NCI-H1105 treated with DMSO at 0.1 percent for 48 hours (cell line): ENCODE data around the gene SUPT3H.

Experiments used
- DNase-seq: peaks from one replicate; lab custom pipeline; 2025; lab: John Stamatoyannopoulos, UW

SUPT3H gene

DNA sequence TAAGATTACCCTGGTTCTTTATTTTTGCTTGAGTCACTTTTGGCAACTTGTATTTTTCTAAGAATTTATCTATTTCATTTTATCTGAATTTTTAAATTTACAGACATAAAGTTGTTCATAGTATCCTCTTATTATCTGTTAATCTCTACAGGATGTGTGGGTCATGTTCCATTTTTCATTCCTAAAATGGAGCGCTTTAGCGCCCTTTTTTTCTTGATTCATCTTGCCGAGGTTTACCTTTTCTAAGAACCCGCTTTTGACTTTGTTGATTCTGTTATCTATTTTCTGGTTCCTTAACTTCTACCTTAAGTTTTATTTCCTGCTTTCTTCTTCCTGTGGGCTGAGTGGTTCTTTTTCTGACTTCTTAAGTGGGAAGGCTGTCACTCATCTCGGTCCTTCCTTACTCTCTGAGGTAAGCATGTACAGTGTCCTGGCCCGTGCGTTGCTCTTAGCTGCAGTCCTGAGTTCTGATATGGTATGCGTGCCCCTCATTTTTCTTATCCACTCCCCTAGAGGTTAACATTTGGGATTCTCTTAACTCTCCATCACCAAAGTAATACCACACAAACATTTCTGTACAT lies 590.4 kb downstream of the SUPT3H start:
- DNase-seq: no peak

DNA sequence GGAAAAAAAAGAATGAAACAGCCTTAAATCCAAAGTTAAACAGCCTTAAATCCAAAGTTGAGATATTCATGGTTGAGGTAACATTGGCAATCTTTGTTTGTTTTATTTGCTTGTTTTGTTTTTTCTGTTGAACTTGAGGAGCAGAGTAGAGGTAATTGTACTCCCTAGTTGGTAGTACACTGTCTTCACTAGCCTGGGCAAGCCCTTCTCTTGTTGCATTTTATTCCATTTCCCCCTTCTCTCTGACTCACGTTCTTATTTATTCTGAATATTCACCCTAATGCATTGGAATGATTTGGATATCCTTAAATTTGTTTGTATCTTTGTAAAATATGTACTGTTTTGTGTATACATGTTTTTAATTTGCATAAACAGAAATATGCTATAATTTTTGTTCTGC lies 592.6 kb downstream of the SUPT3H start:
- no peak for DNase-seq

DNA sequence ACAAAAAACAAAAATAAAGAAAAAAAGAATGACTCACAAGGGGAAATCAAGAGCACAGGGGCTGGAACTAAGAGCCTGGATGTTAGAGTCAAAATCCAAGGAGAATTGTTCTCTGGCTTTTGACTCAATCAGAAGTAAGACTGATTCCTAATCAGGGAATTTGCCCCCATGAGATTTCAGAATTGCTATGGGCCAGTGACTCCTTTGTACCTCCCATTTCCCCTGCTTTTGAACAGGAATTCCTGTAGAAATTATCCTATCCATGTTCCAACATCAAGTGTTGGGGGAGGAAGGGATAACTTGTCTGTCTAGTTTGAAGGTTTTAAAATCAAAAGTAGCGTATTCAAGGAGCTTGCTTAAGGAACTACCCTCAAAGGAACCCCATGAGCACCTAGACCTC lies 593.5 kb downstream of the SUPT3H start:
- DNase-seq: no peak

DNA sequence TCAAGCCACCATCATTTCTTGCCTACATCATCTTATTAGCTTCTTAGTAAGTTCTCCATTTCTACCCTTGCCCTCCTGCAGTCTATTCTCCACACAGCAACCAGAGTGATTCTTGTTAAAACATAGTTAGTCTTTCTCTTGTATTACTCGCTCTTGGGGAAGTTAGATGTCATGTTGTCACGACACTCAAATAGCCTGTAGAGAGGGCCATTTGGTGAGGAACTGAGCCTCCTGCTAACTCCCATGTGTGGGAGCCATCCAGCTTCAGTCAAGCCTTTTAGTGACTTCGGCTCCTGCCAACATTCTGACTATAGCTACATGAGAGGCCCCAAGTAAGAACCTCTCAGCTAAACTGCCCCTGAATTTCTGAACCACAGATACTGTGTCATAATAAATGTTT lies 594.8 kb downstream of the SUPT3H start:
- no peak for DNase-seq

DNA sequence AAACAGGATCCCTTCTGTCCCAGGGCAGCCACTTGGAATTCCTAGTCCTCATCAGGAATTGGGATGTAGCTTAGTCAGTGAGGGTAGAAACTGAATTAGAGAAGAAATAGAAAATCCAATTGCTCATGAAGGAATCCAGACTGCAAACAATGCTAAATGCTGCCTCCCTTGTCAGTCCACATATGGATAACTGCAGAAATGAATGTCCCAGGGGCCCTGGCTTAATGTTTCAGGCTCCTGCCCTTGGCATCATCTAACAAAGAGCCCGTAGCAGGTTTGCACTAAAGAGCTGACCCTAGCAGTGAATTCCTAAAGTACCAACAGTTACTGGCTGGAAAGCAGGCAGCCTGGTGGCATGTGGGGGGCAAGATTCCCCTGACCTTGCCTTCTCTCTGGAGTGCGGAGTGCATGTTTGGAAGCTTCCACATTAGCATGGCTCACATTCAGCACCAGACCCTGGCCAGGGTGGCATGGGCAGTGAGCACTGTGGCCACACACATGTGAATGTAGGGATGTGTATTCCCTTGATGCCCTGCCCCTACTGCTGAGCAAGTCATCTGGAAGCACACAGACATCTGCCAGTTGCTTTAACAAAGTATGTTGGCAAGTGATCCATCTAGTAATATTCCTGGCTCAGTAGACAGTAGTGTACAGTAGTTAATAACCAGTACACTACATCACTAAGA lies 595.7 kb downstream of the SUPT3H start:
- no peak for DNase-seq

DNA sequence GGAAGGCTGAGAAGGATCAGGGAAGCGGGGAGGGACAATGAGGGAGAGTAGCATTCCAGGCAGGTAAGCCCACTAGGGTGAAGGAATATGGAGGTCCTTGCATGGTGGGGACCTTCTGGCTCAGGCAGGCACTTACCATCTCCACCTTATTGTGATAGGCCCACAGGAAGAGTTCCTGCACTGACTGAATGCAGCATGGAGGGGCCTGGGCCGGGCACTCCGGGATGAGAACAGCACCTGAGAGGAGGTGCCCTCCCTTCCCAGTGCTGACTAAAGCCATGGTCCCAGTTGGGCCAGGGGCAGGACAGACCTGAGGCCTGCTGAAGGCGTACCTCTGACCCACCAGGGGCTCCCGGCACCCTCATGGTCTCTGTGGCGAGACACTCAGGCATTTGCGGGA lies 597.6 kb downstream of the SUPT3H start:
- no peak for DNase-seq

DNA sequence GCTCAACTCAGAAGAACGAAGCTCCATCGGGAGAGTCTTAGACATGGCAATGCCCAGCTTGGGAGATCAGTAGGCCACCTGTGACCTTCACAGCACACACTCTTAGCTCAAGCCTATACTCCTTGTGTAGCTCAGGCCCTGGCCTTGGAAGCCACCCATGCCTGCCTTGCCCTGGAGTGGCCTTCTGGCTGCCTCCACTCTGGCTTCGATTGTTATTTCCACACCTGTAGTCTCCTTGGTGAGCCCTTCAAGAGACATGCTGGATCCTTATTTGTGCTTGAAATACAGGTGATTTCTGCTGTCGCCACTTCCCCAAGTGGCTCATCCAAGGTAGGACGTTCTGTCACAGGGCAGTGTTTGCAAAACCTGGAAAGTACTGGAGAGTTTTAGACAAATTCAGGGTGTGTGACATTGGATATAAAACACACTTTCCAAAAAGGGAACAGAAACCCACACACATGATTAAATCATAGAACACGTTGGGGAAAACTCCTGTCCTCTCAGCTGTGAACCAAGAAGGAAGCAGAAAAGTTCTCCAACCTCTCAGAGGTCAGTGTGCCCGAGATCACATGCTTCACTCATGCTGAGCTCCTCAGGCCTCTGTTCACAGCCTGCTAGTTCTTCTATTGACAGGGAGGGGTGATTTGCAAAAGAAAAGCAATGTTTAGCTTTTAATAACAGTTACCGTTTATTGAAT lies 598.5 kb downstream of the SUPT3H start:
- no peak for DNase-seq
